Fibroblast of lung (primary cell): ENCODE results near the gene NR4A2. TPM values are rescaled to one million over a fixed set of nuclear protein-coding genes. Genes with fewer than 3 reads are reported as not detected.

Experiments
- DNase-seq, 2 donors: peaks; one replicate each; pipeline versions ENCODE4 v3.0.0 to v3.0.0-alpha.2; 2010; ENCODE audit warnings: low read depth in 2 of 2
- H2AFZ ChIP-seq: 2 replicates; pipeline ENCODE4 v1.5.1; 2012; ENCODE audit warnings: low read length, control low read depth, inconsistent platforms
- H3K27ac ChIP-seq: 2 replicates; pipeline ENCODE4 v1.5.1; 2011; ENCODE audit warnings: low read length, control low read depth; ENCODE audit not compliant: insufficient read depth
- H3K27me3 ChIP-seq: 2 replicates; pipeline ENCODE4 v1.5.1; 2011; ENCODE audit warnings: mild to moderate bottlenecking, low read length; ENCODE audit not compliant: control insufficient read depth, insufficient read depth
- H3K36me3 ChIP-seq: 2 replicates; pipeline ENCODE4 v1.5.1; 2011; ENCODE audit warnings: low read length; ENCODE audit not compliant: control insufficient read depth, insufficient read depth
- H3K4me1 ChIP-seq: 2 replicates; pipeline ENCODE4 v1.5.1; 2011; ENCODE audit warnings: low read length; ENCODE audit not compliant: control insufficient read depth, insufficient read depth; ENCODE audit errors: extremely low read depth
- H3K4me2 ChIP-seq: 2 replicates; pipeline ENCODE4 v1.5.1; 2011; ENCODE audit warnings: low read length, control low read depth; ENCODE audit not compliant: insufficient read depth; ENCODE audit errors: extremely low read depth
- H3K4me3 ChIP-seq, 4 experiments: fragments of 200-600 bp in 1 of 4; sonication (generic) in 1 of 4; replicated peaks in 1 of 4; 2 replicates each; pipeline ENCODE4 v1.5.1; 2011 to 2016; ENCODE audit warnings: low read length in 4 of 4, low read depth in 3 of 4, mild to moderate bottlenecking in 3 of 4, control low read depth in 2 of 4, inconsistent platforms in 1 of 4, mixed read lengths in 1 of 4; ENCODE audit not compliant: insufficient read depth in 1 of 4; ENCODE audit errors: control extremely low read depth in 1 of 4
- H3K79me2 ChIP-seq: 2 replicates; pipeline ENCODE4 v1.5.1; 2012; ENCODE audit warnings: mild to moderate bottlenecking, low read length, inconsistent platforms; ENCODE audit not compliant: control insufficient read depth, insufficient read depth
- H3K9ac ChIP-seq: 2 replicates; pipeline ENCODE4 v1.5.1; 2011; ENCODE audit warnings: mild to moderate bottlenecking, low read length, control low read depth; ENCODE audit not compliant: insufficient read depth
- H3K9me3 ChIP-seq: 2 replicates; pipeline ENCODE4 v1.5.1; 2012; ENCODE audit warnings: low read depth, low read length; ENCODE audit not compliant: control insufficient read depth, insufficient read depth
- H4K20me1 ChIP-seq: 2 replicates; pipeline ENCODE4 v1.5.1; 2011; ENCODE audit warnings: low read length; ENCODE audit not compliant: control insufficient read depth, insufficient read depth; ENCODE audit errors: extremely low read depth
- EZH2 ChIP-seq: IDR thresholded peaks from 2 replicates; pipeline ENCODE4 v1.5.1; 2012; ENCODE audit warnings: low read length, control low read depth, mild to moderate bottlenecking; ENCODE audit errors: missing control alignments
- polyA plus RNA-seq, 2 donors: library from polyadenylated mRNA; depleted of rRNA in 1 of 2; stranded (reverse) in 1 of 2; unstranded in 1 of 2; fragments of >200 nt; gene quantifications; 2 replicates each; pipeline ENCODE4 v1.2.1, GENCODE V29; 2011 to 2012; ENCODE audit warnings: missing spikeins in 1 of 2
- total RNA-seq: library from RNA; depleted of rRNA; stranded (reverse); fragments of >200 nt; gene quantifications from 2 replicates; pipeline ENCODE4 v1.2.1, GENCODE V29; 2014
- TF ChIP-seq, protein P1 (sequence below), 2 donors: IDR thresholded peaks in 1 of 2; conservative IDR thresholded peaks in 1 of 2; 1 replicate in 1 of 2; 2 replicates in 1 of 2; pipeline ENCODE4 v1.5.1; 2011 to 2012; ENCODE audit warnings: low read length in 2 of 2, control low read depth in 1 of 2, inconsistent platforms in 1 of 2, low read depth in 1 of 2, mild to moderate bottlenecking in 1 of 2

Gene NR4A2
- total and polyA plus RNA-seq, 2 donors (not counting 1 experiment from before 2014, with no cell fraction given), result 0.17 to 0.62 TPM

DNA sequence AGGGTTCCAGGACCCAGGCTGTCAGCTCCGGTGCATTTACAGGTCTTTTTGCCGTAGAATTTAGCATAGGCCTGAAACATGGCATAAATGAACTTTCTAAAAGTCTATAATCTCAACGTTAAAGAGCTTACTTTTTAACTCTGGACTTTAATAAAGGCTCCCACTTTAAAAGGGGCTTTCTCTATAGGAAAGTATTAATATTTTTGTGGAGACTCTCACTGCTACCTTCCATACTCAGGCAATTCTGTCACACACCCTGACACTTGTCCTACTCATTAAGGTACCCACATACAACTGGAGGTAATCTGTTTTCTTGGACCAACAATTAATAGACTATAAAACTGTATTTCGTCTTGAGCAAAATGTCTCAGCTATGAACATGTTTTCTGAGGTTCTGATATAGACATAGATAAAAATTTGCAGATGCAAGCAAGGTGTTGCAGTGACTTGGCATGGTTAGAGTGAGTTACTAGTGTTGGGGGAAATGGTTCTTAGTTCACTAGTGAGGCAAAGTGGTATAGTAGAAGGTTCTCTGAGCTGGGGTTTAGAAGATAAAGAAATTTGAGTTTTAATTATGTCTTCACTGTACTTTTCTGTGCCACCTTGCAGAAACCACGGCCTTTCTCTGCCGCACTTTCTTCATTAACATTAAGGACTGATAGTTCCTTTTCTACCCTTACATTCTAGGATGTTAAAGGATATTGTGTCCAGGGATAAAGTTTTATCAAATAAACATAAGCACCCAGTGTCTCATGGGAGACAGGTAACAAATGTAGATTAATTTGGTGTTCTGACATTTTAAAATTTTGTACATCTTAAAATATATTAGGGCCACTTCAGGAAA lies 10.8 kb upstream of the NR4A2 start:
- no peak for TF ChIP-seq EZH2
- TF ChIP-seq, protein P1, sequence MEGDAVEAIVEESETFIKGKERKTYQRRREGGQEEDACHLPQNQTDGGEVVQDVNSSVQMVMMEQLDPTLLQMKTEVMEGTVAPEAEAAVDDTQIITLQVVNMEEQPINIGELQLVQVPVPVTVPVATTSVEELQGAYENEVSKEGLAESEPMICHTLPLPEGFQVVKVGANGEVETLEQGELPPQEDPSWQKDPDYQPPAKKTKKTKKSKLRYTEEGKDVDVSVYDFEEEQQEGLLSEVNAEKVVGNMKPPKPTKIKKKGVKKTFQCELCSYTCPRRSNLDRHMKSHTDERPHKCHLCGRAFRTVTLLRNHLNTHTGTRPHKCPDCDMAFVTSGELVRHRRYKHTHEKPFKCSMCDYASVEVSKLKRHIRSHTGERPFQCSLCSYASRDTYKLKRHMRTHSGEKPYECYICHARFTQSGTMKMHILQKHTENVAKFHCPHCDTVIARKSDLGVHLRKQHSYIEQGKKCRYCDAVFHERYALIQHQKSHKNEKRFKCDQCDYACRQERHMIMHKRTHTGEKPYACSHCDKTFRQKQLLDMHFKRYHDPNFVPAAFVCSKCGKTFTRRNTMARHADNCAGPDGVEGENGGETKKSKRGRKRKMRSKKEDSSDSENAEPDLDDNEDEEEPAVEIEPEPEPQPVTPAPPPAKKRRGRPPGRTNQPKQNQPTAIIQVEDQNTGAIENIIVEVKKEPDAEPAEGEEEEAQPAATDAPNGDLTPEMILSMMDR (conservative IDR thresholded peaks at IDR 0.05 in 1 of 2, IDR thresholded peaks at IDR 0.05 in 1 of 2; ENCODE audit: low read depth in 1 of 2, low read length in 2 of 2), result no peak
- H4K20me1 ChIP-seq, result no peaks in the 10 kb centered on the region
- H3K79me2 ChIP-seq, result no peaks in the 10 kb centered on the region
- no peaks in the 10 kb centered on the region for H3K36me3 ChIP-seq
- no peaks in the 10 kb centered on the region for H3K27me3 ChIP-seq
- H3K4me2 ChIP-seq, result peak overlapping the region; percentile 93
- peaks cover 2% of the 10 kb centered on the region for H3K4me1 ChIP-seq
- H3K4me3 ChIP-seq, result peak overlapping the region; percentile 68 to 84 (median 70)
- DNase-seq, result no peak
- peak overlapping the region; percentile 90 for H3K9ac ChIP-seq
- H3K9me3 ChIP-seq, result no peaks in the 10 kb centered on the region
- peak overlapping the region; percentile 95 for H3K27ac ChIP-seq
- peak overlapping the region; percentile 63 for H2AFZ ChIP-seq

DNA sequence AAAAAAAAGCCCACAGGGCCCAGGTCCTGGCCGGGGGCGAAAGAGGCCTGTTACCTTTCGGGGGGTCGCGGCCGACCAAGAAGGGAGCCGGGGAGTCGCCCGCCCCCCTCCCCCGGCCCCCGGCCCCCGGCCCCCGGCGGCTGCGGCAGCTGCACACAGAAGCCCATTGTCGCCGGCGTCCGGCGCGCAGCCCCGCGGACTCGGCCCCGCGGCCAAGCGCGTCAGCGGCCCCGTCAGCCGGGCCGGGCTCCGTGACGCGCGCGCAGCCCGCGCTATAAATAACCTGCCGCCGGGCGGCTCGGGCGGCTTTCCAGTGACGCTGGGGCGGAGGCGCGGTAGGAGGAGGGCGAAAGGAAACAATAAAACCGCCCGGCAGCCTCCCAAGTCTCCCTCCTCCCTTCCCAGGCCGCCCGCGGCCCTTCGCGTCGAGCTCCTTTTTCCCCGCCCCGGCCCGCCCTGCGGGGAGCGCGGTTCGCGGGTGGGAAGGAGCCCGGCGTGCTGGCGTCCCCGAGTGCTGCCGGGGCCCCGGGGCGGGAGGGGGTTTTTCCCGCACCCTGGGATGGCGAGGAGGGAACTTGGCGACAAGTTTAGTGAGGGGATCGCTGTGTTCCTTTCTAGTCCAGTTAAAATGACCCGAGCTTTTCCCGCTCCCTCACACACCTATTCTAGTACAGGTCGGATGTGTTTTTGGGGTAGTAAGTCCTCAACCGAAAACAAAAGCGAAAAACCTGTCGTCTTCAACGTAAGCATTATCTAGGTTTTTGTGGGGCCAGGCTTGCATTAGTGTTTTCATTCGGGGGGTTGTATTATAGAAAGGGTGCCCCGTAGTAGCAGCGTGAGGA lies 10.0 kb upstream of the NR4A2 start:
- H2AFZ ChIP-seq, result peak overlapping the region; percentile 63
- H3K9ac ChIP-seq, result peak overlapping the region; percentile 100
- peak; percentile 94 to 96 for DNase-seq
- no peaks in the 10 kb centered on the region for H3K9me3 ChIP-seq
- TF ChIP-seq EZH2, result no peak
- TF ChIP-seq, protein P1 (conservative IDR thresholded peaks at IDR 0.05 in 1 of 2, IDR thresholded peaks at IDR 0.05 in 1 of 2; ENCODE audit: low read depth in 1 of 2, low read length in 2 of 2), result no peak
- no peaks in the 10 kb centered on the region for H3K36me3 ChIP-seq
- peak overlapping the region; percentile 93 for H3K4me2 ChIP-seq
- no peaks in the 10 kb centered on the region for H4K20me1 ChIP-seq
- H3K4me1 ChIP-seq, result peaks cover 2% of the 10 kb centered on the region
- no peaks in the 10 kb centered on the region for H3K79me2 ChIP-seq
- H3K27ac ChIP-seq, result peak overlapping the region; percentile 99
- no peaks in the 10 kb centered on the region for H3K27me3 ChIP-seq
- peak overlapping the region; percentile 81 to 86 (median 84) for H3K4me3 ChIP-seq
